Activated CD8-positive, alpha-beta memory T cell treated with anti-CD3 and anti-CD28 coated beads for 36 hours (primary cell): Measurements from ENCODE around the gene KPNB1. TPM values are rescaled to one million over a fixed set of nuclear protein-coding genes. Genes with fewer than 3 reads are reported as not detected.

ENCODE experiments used
- CTCF ChIA-PET: fragments of 350-600 bp; sonication (Branson Sonifier 250); formaldehyde crosslinking; loops from one replicate; lab custom pipeline; 2021; ENCODE audit warnings: antibody characterized with exemption; lab: Charles Lee
- POLR2A ChIA-PET: fragments of 350-600 bp; sonication (Branson Sonifier 250); formaldehyde crosslinking; loops from one replicate; lab custom pipeline; 2021; ENCODE audit warnings: antibody characterized with exemption; lab: Charles Lee
- total RNA-seq, 2 experiments: library from RNA; stranded (reverse); gene quantifications; one replicate each; pipeline ENCODE4 v1.2.3, GENCODE V29; 2021

Gene KPNB1
- total RNA-seq, 2 experiments from 2014 or later: 844 to 864 TPM

GRCh38 chr17:47711366-47712099 is 61.8 kb downstream of the KPNB1 start:
- POLR2A ChIA-PET: interaction anchor here (0.6 kb wide), 2 partner anchors 11 to 27 kb away, joined by 3 to 4 read pairs; no protein-coding TSS in a partner anchor
- CTCF ChIA-PET: interaction anchor here (1.2 to 10.8 kb wide), 3 partner anchors 9 to 62 kb away, joined by 3 to 175 read pairs (median 3); partner anchors contain the start of gene KPNB1

GRCh38 chr17:47712330-47713023 is 62.8 kb downstream of the KPNB1 start:
- POLR2A ChIA-PET: interaction anchor here (0.6 kb wide), 1 partner anchor 26 kb away, joined by 4 read pairs; no protein-coding TSS in a partner anchor
- CTCF ChIA-PET: interaction anchor here (1.5 to 10.8 kb wide), 2 partner anchors 9 to 10 kb away, joined by 3 to 175 read pairs; no protein-coding TSS in a partner anchor

GRCh38 chr17:47713980-47714700 is 64.4 kb downstream of the KPNB1 start:
- ChIA-PET POLR2A (interaction anchor here (0.5 kb wide), 1 partner anchor 79 kb away, joined by 3 read pairs; no protein-coding TSS in a partner anchor), CTCF (interaction anchor here (0.5 to 10.8 kb wide), 2 partner anchors 11 to 177 kb away, joined by 3 to 175 read pairs; no protein-coding TSS in a partner anchor)

- ChIA-PET CTCF (interaction anchor here (2.0 to 10.8 kb wide), 3 partner anchors 10 to 17 kb away, joined by 4 to 175 read pairs (median 28); partner anchors contain the start of gene TBX21), POLR2A (no interaction called here)
These were observed 65.2 kb downstream of the KPNB1 start for GRCh38 chr17:47714773-47715396.

GRCh38 chr17:47715669-47716325 is 66.1 kb downstream of the KPNB1 start:
- ChIA-PET CTCF (interaction anchor here (0.5 to 10.8 kb wide), 4 partner anchors 9 to 102 kb away, joined by 3 to 175 read pairs (median 16); partner anchors contain the start of gene TBX21), POLR2A (no interaction called here)

- ChIA-PET CTCF (interaction anchor here (0.5 to 10.8 kb wide), 5 partner anchors 9 to 102 kb away, joined by 3 to 175 read pairs (median 4); partner anchors contain the start of gene TBX21), POLR2A (no interaction called here)
These were observed 66.7 kb downstream of the KPNB1 start for GRCh38 chr17:47716375-47716774.

- CTCF ChIA-PET: interaction anchor here (1.0 to 10.8 kb wide), 4 partner anchors 8 to 20 kb away, joined by 4 to 175 read pairs (median 16); partner anchors contain the start of gene TBX21
These were observed 67.6 kb downstream of the KPNB1 start for GRCh38 chr17:47717261-47717697.

GRCh38 chr17:47717979-47718621 is 68.4 kb downstream of the KPNB1 start:
- ChIA-PET POLR2A (interaction anchor here (0.6 to 2.4 kb wide), 5 partner anchors 12 to 69 kb away, joined by 3 to 19 read pairs (median 11); partner anchors contain the start of genes KPNB1 and TBX21), CTCF (interaction anchor here (0.6 to 10.8 kb wide), 6 partner anchors 14 to 92 kb away, joined by 3 to 175 read pairs (median 10); partner anchors contain the start of genes KPNB1 and TBX21)

More at GRCh38 chr17:47717261-47717697, 67.6 kb downstream of the KPNB1 start:
- POLR2A ChIA-PET: no interaction called here

GRCh38 chr17:47718634-47719405 is 69.1 kb downstream of the KPNB1 start:
- ChIA-PET POLR2A (interaction anchor here (0.6 to 2.4 kb wide), 8 partner anchors 12 to 113 kb away, joined by 3 to 19 read pairs (median 6); partner anchors contain the start of genes KPNB1, LRRC46, MRPL10 and TBX21), CTCF (interaction anchor here (0.6 to 10.8 kb wide), 7 partner anchors 13 to 187 kb away, joined by 3 to 175 read pairs (median 6); partner anchors contain the start of genes KPNB1 and TBX21)

GRCh38 chr17:47719411-47720152 is 69.9 kb downstream of the KPNB1 start:
- POLR2A ChIA-PET: interaction anchor here (1.0 to 2.4 kb wide), 7 partner anchors 13 to 112 kb away, joined by 3 to 19 read pairs (median 8); partner anchors contain the start of genes KPNB1, LRRC46, MRPL10 and TBX21
- CTCF ChIA-PET: interaction anchor here (0.6 to 10.8 kb wide), 6 partner anchors 12 to 188 kb away, joined by 3 to 175 read pairs (median 10); partner anchors contain the start of genes KPNB1 and TBX21

- POLR2A ChIA-PET: interaction anchor here (1.1 to 2.4 kb wide), 3 partner anchors 12 to 111 kb away, joined by 4 to 19 read pairs (median 16); partner anchors contain the start of genes KPNB1, LRRC46, MRPL10 and TBX21
- CTCF ChIA-PET: interaction anchor here (2.1 to 10.8 kb wide), 3 partner anchors 16 to 70 kb away, joined by 6 to 175 read pairs (median 13); partner anchors contain the start of gene KPNB1
These were observed 70.5 kb downstream of the KPNB1 start for GRCh38 chr17:47720196-47720595.

GRCh38 chr17:47720754-47721533 is 71.2 kb downstream of the KPNB1 start:
- POLR2A ChIA-PET: interaction anchor here (0.6 to 2.0 kb wide), 5 partner anchors 12 to 58 kb away, joined by 5 to 14 read pairs (median 6); partner anchors contain the start of gene TBX21

GRCh38 chr17:47721725-47722124 is 72.0 kb downstream of the KPNB1 start:
- CTCF ChIA-PET: interaction anchor here (0.8 to 2.1 kb wide), 9 partner anchors 10 to 68 kb away, joined by 3 to 15 read pairs (median 3); partner anchors contain the start of gene TBX21
- POLR2A ChIA-PET: interaction anchor here (1.3 to 2.0 kb wide), 3 partner anchors 11 to 16 kb away, joined by 5 to 14 read pairs (median 6); partner anchors contain the start of gene TBX21

More at GRCh38 chr17:47720754-47721533, 71.2 kb downstream of the KPNB1 start:
- CTCF ChIA-PET: interaction anchor here (0.8 to 2.1 kb wide), 7 partner anchors 9 to 69 kb away, joined by 3 to 15 read pairs (median 3); partner anchors contain the start of gene TBX21
